Cerebellar nuclear complex (tissue), 1 donor: ENCODE data around the gene CTSS.
"Not testable (repeated sequence)": the region's sequence is repeated elsewhere in the genome, so short reads cannot be mapped to it uniquely, and the experiment has no call there.

Source experiments
- DNase-seq, 2 experiments: peaks; one replicate each; lab custom pipeline; 2025; lab: John Stamatoyannopoulos, UW

CTSS gene

DNA sequence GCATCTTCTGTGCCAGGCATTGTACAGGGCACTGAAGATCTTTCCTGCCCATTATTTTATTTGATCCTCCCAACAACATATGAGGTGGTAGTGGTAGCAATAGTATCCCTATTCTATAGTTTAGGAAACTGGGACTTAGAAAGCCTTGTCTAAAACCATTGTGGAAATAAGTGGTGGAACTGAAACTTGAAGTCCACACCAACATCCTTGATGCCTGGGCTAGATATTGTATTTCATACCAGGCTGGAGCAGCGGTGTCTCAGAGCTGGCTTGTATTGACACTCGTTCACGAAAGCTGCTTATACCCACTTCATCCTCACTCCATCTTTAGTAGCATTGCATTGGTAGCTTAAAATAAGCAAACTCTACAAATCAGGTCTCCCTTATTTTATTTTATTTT, 9.7 kb upstream of the CTSS start:
- DNase-seq = no peak

DNA sequence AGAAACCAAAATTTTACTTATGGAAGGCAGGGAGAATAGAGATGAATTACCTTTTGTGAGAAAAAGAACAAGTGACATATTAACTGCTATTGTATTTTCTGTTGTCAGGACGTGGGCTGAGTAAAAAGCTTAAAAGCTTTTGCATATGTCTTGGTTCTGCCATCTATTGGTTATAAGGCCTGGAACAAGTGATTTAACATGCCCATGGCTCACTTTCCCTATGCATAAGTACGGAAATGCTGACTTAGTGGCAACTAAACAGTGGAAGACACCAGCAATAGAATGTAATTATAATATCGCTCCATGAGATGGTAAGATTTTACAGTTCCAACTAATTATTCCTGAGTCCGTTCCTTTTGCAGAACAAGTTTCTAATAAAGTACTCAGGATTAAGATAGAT, 6.7 kb upstream of the CTSS start:
- DNase-seq = no peak

DNA sequence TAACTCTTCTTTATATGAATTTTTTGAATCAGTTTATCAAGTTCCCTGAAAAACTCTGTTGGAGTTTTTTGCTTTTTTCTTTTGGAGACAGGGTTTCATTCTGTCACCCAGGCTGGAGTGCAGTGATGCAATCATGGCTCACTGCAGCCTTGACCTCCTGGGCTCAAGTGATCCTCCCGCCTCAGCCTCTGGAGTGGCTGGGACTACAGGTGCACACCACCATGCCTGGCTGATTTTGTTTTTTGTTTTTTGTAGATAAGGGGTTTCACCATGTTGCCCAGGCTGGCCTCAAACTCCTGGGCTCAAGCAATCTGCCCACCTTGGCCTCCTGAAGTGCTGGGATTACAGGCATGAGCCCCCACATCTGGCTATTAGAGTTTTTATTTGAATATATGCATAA, 2.1 kb upstream of the CTSS start:
- not testable (repeated sequence) for DNase-seq

DNA sequence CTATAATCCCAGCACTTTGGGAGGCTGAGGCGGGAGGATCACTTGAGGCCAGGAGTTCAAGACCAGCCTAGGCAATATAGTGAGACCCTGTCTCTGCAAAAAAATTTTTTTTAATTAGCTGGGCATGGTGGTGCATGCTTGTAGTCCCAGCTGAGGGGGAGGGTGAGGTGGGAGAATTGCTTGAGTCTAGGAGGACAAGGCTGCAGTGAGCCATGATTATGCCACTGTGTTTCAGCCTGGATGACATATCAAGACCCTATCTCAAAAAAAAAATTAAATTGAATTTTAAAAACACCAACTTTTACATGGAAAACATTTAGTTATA, 361 bp upstream of the CTSS start:
- DNase-seq = not testable (repeated sequence)

DNA sequence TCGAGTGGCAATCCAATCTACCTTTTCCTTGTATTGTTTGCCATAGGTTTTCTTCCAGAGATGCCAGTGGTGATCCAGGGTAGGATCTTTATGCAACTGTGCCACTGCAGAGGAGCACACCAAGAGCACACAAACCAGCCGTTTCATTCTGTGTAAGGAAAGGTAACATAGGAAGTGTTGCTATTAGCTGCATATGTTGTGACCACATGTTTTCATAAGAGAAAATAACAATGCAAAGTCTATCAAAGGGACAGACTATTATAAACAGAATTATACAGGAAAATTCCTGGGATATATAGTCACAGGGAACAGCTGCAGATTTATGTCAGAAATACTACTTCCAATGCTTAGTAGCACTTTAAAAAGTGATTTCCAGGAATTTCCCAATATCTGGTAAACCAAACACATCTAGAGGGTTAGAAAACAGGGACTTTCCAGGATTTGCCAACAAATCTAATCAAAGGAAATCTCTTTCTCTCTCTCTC, 919 bp downstream of the CTSS start:
- no peak for DNase-seq

DNA sequence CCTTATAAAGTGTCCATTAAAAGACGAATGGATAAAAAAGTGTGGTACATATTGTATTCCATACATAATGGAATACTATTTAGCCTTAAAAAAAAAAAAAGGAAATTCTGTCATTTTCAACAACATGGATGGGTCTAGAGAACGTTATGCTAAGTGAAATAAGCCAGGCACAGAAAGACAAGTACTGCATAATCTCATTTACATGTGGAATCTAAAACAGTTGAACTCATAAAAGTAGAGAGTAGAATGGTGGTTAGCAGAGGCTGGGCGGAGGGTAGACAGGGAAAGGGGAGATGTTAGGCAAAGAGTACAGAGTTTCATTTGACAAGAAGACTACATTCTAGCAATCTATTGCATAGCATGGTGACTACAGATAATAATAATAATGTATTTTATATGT, 2.6 kb downstream of the CTSS start:
- DNase-seq = no peak

DNA sequence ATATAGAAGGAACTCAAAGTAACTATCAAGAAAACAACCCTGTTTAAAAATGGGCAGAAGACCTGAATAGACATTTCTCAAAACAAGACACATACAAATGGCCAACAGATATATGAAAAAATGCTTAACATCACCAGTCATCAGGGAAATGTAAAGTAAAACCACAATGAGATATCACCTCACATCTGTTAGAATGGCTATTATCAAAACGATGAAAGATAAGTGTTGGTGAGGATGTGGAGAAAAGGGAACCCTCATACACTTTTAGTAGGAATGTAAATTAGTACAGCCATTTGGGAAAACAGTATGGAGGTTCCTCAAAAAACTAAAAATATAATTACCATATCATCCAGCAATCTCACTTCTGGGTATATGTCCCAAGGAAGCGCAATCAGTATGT, 3.0 kb downstream of the CTSS start:
- no peak for DNase-seq

DNA sequence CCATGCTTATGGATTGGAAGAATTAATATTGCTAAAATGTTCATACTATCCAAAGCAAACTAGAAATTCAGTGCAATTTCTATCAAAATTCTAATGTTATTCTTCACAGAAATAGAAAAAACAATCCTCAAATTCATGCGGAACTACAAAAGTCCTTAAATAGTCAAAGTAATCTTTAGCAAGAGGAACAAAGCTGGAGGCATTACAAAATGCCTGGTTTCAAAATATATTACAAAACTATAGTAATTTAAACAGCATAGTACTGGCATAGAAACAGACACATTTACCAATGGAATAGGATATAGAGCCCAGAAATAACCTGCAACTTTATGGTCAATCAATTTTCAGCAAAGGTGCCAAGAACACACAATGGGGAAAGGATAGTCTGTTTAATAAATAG, 3.8 kb downstream of the CTSS start:
- DNase-seq = no peak

DNA sequence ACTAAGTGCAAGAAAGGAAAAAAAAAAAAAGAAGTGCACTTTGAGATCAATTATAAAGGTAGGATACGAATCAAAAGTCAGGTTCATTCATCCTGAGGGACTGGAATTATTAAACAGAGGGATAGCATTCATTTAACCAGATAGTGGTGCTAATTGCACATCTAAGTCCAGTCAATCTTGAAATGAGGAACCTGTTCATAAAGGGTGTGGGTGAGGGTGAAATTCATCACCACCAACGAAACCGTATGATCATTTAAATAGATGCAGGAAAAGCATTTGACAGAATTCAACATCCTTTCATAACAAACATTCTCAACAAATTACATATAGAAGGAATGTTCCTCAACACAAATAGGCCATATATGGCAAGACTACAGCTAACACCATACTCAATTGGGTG, 5.6 kb downstream of the CTSS start:
- DNase-seq = no peak

DNA sequence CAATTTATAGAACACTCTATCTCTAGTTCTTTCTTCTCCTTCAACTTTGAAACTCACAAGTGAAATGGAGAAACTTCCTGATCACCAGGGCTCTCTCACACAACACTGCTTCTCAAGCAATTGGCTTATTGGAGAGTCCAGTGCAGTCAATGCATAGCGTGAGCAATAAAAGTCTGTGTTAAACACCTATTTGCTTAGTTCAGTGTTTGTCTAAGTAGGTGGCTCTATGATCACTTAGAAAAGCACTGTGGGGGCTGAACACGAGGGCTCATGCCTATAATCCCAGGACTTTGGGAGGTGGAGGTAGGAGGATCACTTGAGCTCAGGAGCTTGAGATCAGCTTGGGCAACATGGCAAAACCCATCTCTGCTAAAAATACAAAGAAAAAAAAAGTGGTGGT, 12.2 kb downstream of the CTSS start:
- DNase-seq = no peak

DNA sequence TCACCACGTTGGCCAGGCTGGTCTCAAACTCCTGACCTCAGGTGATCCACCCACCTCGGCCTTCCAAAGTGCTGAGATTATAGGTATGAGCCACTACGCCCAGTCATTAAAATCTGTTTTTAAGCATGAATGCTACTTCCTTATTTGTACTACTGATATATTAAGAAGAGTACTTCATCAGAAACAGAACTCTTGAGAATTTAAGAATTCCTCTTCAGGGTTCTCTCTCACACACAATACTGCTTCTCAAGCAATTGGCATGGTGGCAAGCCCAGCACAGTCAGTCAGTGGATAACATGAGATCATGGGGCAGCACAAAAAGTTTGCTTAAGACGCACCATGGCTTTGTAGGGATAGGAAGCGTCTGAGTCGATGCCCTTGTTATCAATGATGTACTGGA, 14.1 kb downstream of the CTSS start:
- no peak for DNase-seq

DNA sequence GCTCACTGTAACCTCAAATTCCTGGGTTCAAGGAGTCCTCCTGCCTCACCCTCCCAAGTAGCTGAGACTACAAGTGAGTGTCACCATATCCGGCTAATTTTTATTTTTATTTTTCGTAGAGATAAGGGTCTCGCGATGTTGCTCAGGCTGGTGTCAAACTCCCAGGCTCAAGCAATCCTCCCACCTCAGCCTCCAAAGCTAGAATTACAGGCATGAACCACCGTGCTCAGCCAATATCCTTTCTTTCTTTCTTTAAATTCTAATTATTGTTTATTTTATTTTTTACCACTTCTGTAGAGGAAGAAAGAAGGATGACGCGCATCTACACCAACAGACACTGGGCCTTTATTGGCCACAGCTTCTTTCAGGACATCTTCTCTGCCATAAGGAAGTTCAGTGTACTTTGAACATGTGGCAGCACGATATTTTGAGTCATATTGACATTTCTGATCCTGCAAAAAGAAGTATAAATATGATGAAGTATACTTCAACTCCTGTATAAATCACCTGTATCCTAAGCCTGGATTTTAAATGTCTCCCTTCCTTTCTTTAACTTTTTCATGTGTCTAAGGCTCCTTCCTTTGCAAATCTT, 15.8 kb downstream of the CTSS start:
- no peak for DNase-seq

DNA sequence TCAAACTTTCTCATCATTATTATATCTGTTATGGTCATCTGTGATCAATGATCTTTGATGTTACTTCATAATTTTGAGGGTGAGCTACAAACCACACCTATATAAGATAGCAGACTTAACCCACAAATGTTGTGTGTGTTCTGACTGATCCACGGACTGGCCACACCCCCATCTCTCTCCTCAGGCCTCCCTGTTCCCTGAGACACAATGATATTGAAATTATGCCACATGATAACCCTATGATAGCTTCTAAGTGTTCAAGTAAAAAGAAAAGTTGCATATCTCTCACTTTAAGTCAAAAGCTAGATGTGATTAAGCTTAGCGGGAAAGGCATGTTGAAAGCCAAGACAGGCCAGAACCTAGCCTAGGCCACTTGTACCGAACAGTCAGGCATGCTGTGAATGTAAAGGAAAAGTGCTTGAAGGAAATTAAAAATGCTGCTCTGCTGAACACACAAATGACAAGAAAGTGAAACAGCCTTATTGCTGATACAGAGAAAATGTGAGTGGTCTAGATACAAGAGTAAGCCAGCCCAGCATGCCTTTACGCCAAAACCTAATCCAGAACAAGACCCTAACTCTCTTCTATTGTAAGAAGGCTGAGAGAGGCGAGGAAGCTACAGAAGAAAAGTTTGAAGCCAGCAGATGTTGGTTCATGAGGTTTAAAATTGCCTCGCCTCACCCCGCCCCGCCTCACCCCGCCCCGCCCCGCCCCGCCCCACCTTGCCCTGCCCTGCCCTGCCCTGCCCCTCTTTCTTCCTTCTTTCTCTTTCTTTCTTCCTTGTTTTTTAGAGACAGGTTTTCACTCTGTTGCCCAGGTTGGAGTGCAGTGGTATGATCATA, 16.5 kb downstream of the CTSS start:
- no peak for DNase-seq

DNA sequence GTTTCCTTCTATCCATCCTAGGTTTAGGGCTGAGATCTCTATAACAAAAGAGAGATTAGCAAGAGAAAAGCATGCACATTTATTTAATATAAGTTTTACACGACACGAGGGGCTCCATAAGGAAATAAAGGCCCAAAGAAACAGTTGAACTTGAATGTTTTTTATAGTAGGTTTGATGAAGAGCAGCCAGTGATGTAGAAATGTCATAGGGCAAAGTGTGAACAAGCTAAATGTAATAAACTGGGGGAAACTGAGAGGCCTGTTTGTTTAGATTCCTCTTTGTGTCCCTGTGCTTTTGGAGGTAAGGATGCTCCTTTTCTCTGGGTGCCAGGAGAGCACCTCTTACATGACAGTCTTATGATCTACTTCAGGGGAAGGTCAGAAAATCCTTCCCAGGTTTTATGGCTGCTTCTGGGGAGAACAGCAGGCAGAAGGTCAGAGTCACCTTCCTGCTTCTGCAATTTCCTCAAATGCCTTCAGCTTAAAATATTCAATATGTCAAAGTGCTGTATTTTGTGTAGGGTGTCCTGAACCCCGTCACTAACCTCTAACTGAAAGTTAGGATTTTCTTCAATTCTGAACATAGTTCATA, 35.4 kb downstream of the CTSS start:
- no peak for DNase-seq

DNA sequence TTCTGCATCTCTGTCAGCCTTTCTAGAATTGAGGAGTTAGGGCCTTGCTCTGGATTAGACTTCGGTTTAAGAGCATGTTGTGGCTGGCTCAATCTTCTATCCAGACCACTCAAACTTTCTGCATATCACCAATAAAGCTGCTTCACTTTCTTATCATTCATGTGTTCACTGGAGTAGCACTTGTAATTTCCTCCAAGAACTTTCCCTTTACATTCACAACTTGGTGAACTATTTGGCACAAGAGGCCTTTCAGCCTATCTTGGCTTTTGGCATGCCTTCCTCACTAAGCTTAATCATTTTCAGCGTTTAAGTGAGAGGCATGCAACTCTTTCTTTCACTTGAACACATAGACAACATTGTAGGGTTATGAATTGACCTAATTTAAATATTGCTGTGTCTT, 41.2 kb downstream of the CTSS start:
- DNase-seq = no peak

DNA sequence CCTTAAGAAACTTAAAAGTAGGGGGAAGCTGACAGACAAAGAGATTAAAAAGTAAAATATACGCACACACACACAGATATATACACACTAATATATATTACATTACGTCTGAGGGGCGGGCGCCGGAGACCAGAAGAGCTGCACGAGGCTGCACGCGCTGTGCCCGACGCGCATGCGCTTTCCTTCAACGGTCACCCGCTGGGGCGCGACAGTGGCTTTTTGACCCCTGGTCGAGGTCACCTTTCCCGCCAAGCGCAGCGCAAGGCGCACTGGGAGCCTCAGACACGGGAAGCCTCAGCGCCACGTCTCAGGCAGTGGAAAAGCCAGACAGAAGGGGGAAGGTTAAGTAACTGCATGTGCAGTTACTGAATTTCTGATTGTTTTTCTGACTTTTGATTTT, 44.9 kb downstream of the CTSS start, which contains the start of gene HORMAD1:
Gene HORMAD1, minus strand, starts transcription at position 193 of the 400 bp plus-strand sequence. CDS start 1,390 bp downstream, outside the sequence.
- DNase-seq = no peak

DNA sequence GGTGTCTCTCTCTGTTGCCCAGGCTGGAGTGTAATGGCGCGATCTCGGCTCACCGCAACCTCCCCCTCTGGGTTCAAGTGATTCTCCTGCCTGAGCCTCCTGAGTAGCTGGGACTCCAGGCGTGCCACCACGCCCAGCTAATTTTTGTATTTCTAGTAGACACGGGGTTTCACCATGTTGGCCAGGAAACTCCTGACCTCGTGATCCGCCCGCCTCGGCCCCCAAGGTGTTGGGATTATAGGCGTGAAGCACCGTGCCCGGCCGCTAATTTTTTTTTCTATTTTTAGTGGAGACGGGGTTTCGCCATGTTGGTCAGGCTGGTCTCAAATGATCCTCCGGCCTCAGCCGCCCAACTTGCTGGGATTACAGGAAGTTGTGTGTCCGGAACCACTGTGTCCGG, 45.5 kb downstream of the CTSS start:
- DNase-seq = no peak

DNA sequence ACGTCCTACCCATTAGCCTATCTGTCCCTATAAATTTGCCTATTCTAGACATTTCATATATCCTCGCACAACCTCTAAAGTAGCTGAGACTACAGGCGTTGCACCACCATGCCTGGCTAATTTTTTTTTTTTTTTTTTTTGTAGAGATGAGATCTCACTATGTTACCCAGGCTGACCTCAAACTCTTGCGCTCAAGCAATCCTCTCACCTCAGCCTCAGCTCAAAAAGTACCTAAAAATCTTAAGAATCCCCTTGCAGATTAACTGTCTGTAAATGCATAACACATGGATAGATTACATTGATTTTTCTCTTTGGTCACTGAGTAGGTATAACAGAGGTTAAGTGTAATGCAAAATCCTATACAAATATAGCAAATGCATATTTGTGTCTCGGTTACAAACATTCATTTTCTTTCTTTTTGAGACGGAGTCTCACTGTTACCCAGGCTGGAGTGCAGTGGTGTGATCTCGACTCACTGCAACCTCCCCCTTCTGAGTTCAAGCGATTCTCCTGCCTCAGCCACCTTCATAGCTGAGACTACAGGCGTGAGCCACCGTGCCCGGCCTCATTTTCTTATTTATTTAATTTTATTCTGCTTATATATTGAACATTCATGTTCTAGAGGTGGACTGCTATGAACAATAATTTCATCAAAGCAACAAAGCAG, 47.2 kb downstream of the CTSS start:
- no peak for DNase-seq

DNA sequence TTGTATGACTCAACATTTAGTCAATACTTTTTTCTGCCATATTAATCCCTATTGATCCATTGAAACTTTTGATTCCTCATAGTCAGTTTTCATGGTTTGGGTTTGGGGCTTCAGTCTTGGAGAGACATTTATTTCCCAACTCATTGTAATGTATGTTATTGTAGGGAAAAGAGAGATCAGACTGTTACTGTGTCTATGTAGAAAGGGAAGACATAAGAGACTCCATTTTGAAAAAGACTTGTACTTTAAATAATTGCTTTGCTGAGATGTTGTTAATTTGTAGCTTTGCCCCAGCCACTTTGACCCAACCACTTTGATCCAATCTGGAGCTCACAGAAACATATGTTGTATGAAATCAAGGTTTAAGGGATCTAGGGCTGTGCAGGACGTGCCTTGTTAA, 56.5 kb downstream of the CTSS start:
- not testable (repeated sequence) for DNase-seq

DNA sequence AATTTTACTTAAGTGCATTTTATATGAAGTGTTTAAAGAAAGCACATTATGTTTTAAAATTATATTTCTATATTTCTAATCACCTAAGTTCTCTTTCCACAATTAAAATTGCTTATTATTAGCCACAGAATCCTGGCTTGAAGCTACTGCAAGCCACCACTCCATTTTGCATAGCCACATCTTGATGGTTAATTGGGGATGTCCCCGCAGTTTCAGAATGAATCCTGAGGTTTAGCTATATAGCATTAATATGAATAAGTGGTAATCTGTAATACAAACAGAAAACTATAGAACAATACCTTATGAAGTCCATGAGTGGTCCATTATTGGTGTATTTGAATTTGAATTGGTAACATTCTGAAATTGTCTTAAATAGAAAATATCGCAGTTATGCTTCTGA, 57.0 kb downstream of the CTSS start:
- no peak for DNase-seq

DNA sequence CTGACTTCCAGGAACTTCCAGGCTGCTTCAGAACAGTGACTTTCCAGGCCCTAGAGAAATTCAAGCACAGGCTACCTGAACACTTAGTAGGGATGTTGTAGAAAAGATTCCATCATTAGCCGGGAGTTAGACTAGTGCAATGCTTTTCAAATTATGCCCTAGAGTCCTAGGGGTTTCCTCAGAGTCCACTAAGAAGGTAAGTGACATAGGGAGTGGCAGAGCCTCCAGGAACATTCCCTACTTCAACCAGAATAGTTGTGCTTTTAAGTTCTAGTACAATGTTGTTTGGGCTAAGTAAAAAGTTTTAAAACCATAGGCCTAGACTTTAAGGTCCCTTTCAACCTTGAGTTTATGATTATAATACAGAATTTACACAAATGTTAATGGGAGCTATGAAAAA, 59.5 kb downstream of the CTSS start:
- no peak for DNase-seq

DNA sequence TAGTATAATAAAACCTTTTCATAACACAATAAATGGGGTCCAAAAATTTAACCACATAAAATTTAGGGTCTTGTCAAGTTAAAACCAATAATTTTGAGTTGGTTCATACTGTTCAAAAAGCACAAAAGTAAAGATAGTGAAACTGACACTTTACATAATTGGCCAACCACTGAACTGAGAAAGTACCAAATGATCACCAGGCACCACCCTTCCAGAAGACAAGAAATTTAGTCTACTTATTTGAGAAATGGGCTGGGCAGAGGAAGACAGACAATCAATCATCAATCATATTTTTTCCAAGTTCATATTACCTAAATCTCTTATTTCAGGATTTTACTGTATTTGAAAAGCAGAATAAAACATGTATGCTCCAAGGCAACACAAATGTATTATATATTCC, 62.2 kb downstream of the CTSS start:
- DNase-seq = no peak
